Calu3 (cell line): Measurements from ENCODE around the gene SLC35G3. TPM values are rescaled to one million over a fixed set of nuclear protein-coding genes. Genes with fewer than 3 reads are reported as not detected.
A peak's percentile ranks its signal among the peaks of the same experiment; 100 is the strongest.

ENCODE experiments used
- BruUV-seq: library from RNA; stranded (reverse); fragments of 400-500 nt; replicated peaks from 2 replicates; lab custom pipeline; 2021; lab: Mats Ljungman, UMichigan
- CTCF ChIA-PET: fragments of 300-600 bp; sonication (Branson Sonifier 250); formaldehyde crosslinking; loops from one replicate; lab custom pipeline; 2022; ENCODE audit warnings: antibody characterized with exemption; lab: Charles Lee
- DNase-seq: peaks from one replicate; pipeline ENCODE4 v3.0.0; 2022
- H3K27ac Mint-ChIP-seq: one replicate; pipeline ENCODE4 v1.8.0; 2022; ENCODE audit warnings: mixed read lengths; ENCODE audit not compliant: unreplicated experiment
- H3K27me3 Mint-ChIP-seq: one replicate; pipeline ENCODE4 v1.8.0; 2022; ENCODE audit warnings: mixed read lengths; ENCODE audit not compliant: unreplicated experiment
- H3K36me3 Mint-ChIP-seq: one replicate; pipeline ENCODE4 v1.8.0; 2022; ENCODE audit warnings: mild to moderate bottlenecking, moderate library complexity, mixed read lengths; ENCODE audit not compliant: insufficient read depth, unreplicated experiment
- H3K4me1 Mint-ChIP-seq: one replicate; pipeline ENCODE4 v1.8.0; 2022; ENCODE audit warnings: mild to moderate bottlenecking, low read depth, mixed read lengths; ENCODE audit not compliant: unreplicated experiment
- H3K4me3 Mint-ChIP-seq: one replicate; pipeline ENCODE4 v1.8.0; 2022; ENCODE audit warnings: mild to moderate bottlenecking, low read depth, moderate library complexity, mixed read lengths; ENCODE audit not compliant: unreplicated experiment
- H3K9me3 Mint-ChIP-seq: one replicate; pipeline ENCODE4 v1.8.0; 2022; ENCODE audit warnings: low read depth, mixed read lengths; ENCODE audit not compliant: unreplicated experiment
- CTCF ChIP-seq: fragments of 200-600 bp; IDR thresholded peaks from one replicate; pipeline ENCODE4 v1.8.0; 2022; ENCODE audit warnings: antibody characterized with exemption; ENCODE audit not compliant: unreplicated experiment
- intact Hi-C: fragments of 100-400 bp; cut with micrococcal nuclease; formaldehyde crosslinking; loops from one replicate; pipeline ENCODE4 v1.10.0; 2022; ENCODE audit not compliant: unreplicated experiment
- total RNA-seq: library from RNA; stranded (reverse); gene quantifications from 2 replicates; pipeline ENCODE4 v1.2.3, GENCODE V29; 2022

The SLC35G3 gene
- total RNA-seq, 1 experiment from 2014 or later = not detected

- CTCF ChIA-PET = no interaction called here
- intact Hi-C loops = loop anchor here (5.0 to 10.0 kb wide), 4 partner anchors 53 to 291 kb away; partner anchors contain the start of genes NLE1 and SLFN11
These were observed 47.3 kb upstream of the SLC35G3 start for GRCh38 chr17:35241520-35241919.

GRCh38 chr17:35240861-35241260 lies 46.7 kb upstream of the SLC35G3 start:
- peaks cover 54% of the 10 kb centered on the region for H3K36me3 Mint-ChIP-seq
- intact Hi-C loops = loop anchor here (5.0 to 10.0 kb wide), 4 partner anchors 54 to 291 kb away; partner anchors contain the start of genes NLE1 and SLFN11
- no peak for DNase-seq
- BruUV-seq = no TSS peak
- no peak for TF ChIP-seq CTCF
- CTCF ChIA-PET = no interaction called here
- H3K4me3 Mint-ChIP-seq = peak overlapping the region; percentile 91
- no peak overlapping the region for H3K27ac Mint-ChIP-seq
- peaks cover 9% of the 10 kb centered on the region for H3K4me1 Mint-ChIP-seq
- H3K27me3 Mint-ChIP-seq = no peaks in the 10 kb centered on the region
- peaks cover 2% of the 10 kb centered on the region for H3K9me3 Mint-ChIP-seq

More at GRCh38 chr17:35241520-35241919, 47.3 kb upstream of the SLC35G3 start:
- H3K4me3 Mint-ChIP-seq = peak overlapping the region; percentile 91
- no peak for TF ChIP-seq CTCF
- DNase-seq = no peak
- peak overlapping the region; percentile 99 for H3K27ac Mint-ChIP-seq
- peaks cover 2% of the 10 kb centered on the region for H3K9me3 Mint-ChIP-seq
- peaks cover 9% of the 10 kb centered on the region for H3K4me1 Mint-ChIP-seq
- H3K36me3 Mint-ChIP-seq = peaks cover 54% of the 10 kb centered on the region
- no TSS peak for BruUV-seq
- no peaks in the 10 kb centered on the region for H3K27me3 Mint-ChIP-seq

- intact Hi-C loops = loop anchor here (5.0 to 10.0 kb wide), 4 partner anchors 55 to 292 kb away; partner anchors contain the start of genes NLE1 and SLFN11
- no peak for DNase-seq
- H3K27me3 Mint-ChIP-seq = no peaks in the 10 kb centered on the region
- no peak overlapping the region for H3K4me3 Mint-ChIP-seq
- peaks cover 43% of the 10 kb centered on the region for H3K36me3 Mint-ChIP-seq
- peaks cover 1% of the 10 kb centered on the region for H3K4me1 Mint-ChIP-seq
- no TSS peak for BruUV-seq
- H3K27ac Mint-ChIP-seq = peak overlapping the region; percentile 12
- peaks cover 2% of the 10 kb centered on the region for H3K9me3 Mint-ChIP-seq
- CTCF ChIA-PET = no interaction called here
- no peak for TF ChIP-seq CTCF
These were observed 45.6 kb upstream of the SLC35G3 start for GRCh38 chr17:35239823-35240222.

GRCh38 chr17:35238821-35239220 lies 44.6 kb upstream of the SLC35G3 start:
- Mint-ChIP-seq H3K4me3 (no peak overlapping the region), H3K27ac (no peak overlapping the region), H3K9me3 (peaks cover 2% of the 10 kb centered on the region), H3K27me3 (no peaks in the 10 kb centered on the region), H3K4me1 (no peaks in the 10 kb centered on the region), H3K36me3 (peaks cover 33% of the 10 kb centered on the region)
- no peak for TF ChIP-seq CTCF
- BruUV-seq = no TSS peak
- DNase-seq = no peak
- CTCF ChIA-PET = no interaction called here
- intact Hi-C loops = no loop called here
